CD4-positive, alpha-beta T cell (primary cell): ENCODE measurements around the gene MIA2. TPM values are rescaled to one million over a fixed set of nuclear protein-coding genes. Genes with fewer than 3 reads are reported as not detected.
"Not testable (repeated sequence)": the region's sequence is repeated elsewhere in the genome, so short reads cannot be mapped to it uniquely, and the experiment has no call there.

Experiments used
- ATAC-seq: fragments of 200-7000 bp; cut with Tn5 transposase; one replicate; pipeline ENCODE4 v1.10.0; 2022; ENCODE audit warnings: mild to moderate bottlenecking; ENCODE audit not compliant: poor library complexity
- CTCF ChIA-PET: fragments of 350-600 bp; sonication (Branson Sonifier 250); formaldehyde crosslinking; loops from one replicate; lab custom pipeline; 2021; ENCODE audit warnings: antibody characterized with exemption, inconsistent platforms; lab: Charles Lee
- POLR2A ChIA-PET: fragments of 350-600 bp; sonication (Branson Sonifier 250); formaldehyde crosslinking; loops from one replicate; lab custom pipeline; 2021; ENCODE audit warnings: antibody characterized with exemption, inconsistent platforms; lab: Charles Lee
- DNase-seq, 14 experiments: peaks; one replicate each; pipeline ENCODE4 v3.0.0-alpha.2; 2013 to 2020; ENCODE audit warnings: mixed read lengths in 2 of 14
- H3K27ac ChIP-seq, 2 donors: one replicate each; pipeline versions ENCODE4 v1.5.1 to v1.7.0; 2013; ENCODE audit warnings: low read length in 2 of 2, low read depth in 1 of 2, mild to moderate bottlenecking in 1 of 2
- H3K27me3 ChIP-seq, 2 experiments: 1 replicate in 1 of 2; 2 replicates in 1 of 2; pipeline versions ENCODE4 v1.6.1 to v1.7.0; 2013; ENCODE audit warnings: low read length in 2 of 2, control low read depth in 1 of 2, mild to moderate bottlenecking in 1 of 2, moderate library complexity in 1 of 2; ENCODE audit not compliant: insufficient read depth in 2 of 2, control insufficient read depth in 1 of 2
- H3K36me3 ChIP-seq: one replicate; pipeline ENCODE4 v1.6.1; 2013; ENCODE audit warnings: low read length, control low read depth; ENCODE audit not compliant: insufficient read depth
- H3K4me1 ChIP-seq: one replicate; pipeline ENCODE4 v1.6.1; 2013; ENCODE audit warnings: low read length, control low read depth; ENCODE audit not compliant: insufficient read depth
- H3K4me3 ChIP-seq: one replicate; pipeline ENCODE4 v1.5.1; 2013; ENCODE audit warnings: mild to moderate bottlenecking, low read length, moderate library complexity
- H3K9me3 ChIP-seq, 2 experiments: 1 replicate in 1 of 2; 2 replicates in 1 of 2; pipeline versions ENCODE4 v1.6.1 to v1.7.0; 2013; ENCODE audit warnings: low read length in 2 of 2, mild to moderate bottlenecking in 2 of 2, control low read depth in 1 of 2, moderate library complexity in 1 of 2; ENCODE audit not compliant: control insufficient read depth in 1 of 2, insufficient read depth in 1 of 2
- H3K27ac Mint-ChIP-seq: one replicate; pipeline ENCODE4 v1.8.0; 2020; ENCODE audit warnings: mixed read lengths
- H3K27me3 Mint-ChIP-seq: one replicate; pipeline ENCODE4 v1.8.0; 2021; ENCODE audit warnings: mixed read lengths
- H3K36me3 Mint-ChIP-seq: one replicate; pipeline ENCODE4 v1.8.0; 2021; ENCODE audit warnings: low read depth, mixed read lengths
- H3K4me1 Mint-ChIP-seq: one replicate; pipeline ENCODE4 v1.8.0; 2021; ENCODE audit warnings: low read depth, mixed read lengths
- H3K4me3 Mint-ChIP-seq: one replicate; pipeline ENCODE4 v1.8.0; 2020; ENCODE audit warnings: mild to moderate bottlenecking, mixed read lengths
- H3K9me3 Mint-ChIP-seq: one replicate; pipeline ENCODE4 v1.8.0; 2020; ENCODE audit warnings: mixed read lengths
- CTCF ChIP-seq: fragments of 200-600 bp; IDR thresholded peaks from one replicate; pipeline ENCODE4 v1.8.0; 2022; ENCODE audit warnings: antibody characterized with exemption, mild to moderate bottlenecking
- intact Hi-C, 2 experiments: fragments of 100-400 bp; cut with DNase I in 1 of 2; cut with micrococcal nuclease in 1 of 2; formaldehyde crosslinking; loops; one replicate each; pipeline versions ENCODE4 v1.15.1 to v1.9.0; 2023 to 2025; cut with DNase I, micrococcal nuclease
- total RNA-seq, 174 experiments: library from RNA in 2 of 174; stranded (reverse) in 2 of 174; gene quantifications; one replicate each; pipeline ENCODE4 v1.2.3 and lab custom pipeline; 2021 to 2026

Gene MIA2
- total RNA-seq, 2 experiments from 2014 or later: 21.1 to 24.1 TPM

DNA sequence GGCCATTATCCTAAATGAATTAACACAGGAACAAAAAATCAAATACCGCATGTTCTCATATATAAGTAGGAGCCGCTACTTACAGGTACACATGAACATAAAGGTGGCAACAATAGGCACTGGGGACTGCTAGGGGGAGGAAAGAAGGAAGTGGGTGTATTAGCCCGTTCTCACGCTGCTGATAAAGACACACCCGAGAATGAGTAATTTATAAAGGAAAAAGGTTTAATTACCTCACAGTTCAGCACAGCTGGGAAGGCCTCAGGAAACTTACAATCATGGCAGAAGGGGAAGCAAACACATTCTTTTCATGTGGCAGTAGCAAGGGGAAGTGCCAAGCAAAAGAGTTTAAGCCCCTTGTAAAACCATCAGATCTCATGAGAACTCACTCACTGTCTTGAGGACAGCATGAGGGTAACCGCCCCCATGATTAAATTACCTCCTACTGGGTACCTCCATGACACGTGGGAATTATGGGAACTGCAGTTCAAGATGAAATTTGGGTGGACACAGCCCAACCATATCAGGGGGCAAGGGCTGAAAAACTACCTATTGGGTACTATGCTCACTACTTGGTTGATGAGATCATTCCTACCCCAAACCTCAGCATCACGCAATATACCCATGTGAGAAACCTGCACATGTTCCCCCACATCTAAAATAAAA is 16.4 kb upstream of the MIA2 start:
- ChIA-PET POLR2A (no interaction called here), CTCF (no interaction called here)
- no peak for DNase-seq
- Mint-ChIP-seq H3K36me3 (no peaks in the 10 kb centered on the region), H3K4me3 (no peak overlapping the region), H3K4me1 (no peaks in the 10 kb centered on the region), H3K9me3 (no peaks in the 10 kb centered on the region), H3K27me3 (no peaks in the 10 kb centered on the region), H3K27ac (no peak overlapping the region)
- Histone ChIP-seq H3K4me3 (no peak overlapping the region), H3K4me1 (no peaks in the 10 kb centered on the region), H3K27me3 (no peaks in the 10 kb centered on the region), H3K9me3 (no peaks in the 10 kb centered on the region), H3K36me3 (no peaks in the 10 kb centered on the region), H3K27ac (no peak overlapping the region)
- ATAC-seq: no peak
- intact Hi-C loops: no loop called here
- no peak for TF ChIP-seq CTCF

- no peak overlapping the region for H3K27ac ChIP-seq
- no peaks in the 10 kb centered on the region for H3K36me3 Mint-ChIP-seq
- CTCF ChIA-PET: no interaction called here
- no peaks in the 10 kb centered on the region for H3K9me3 Mint-ChIP-seq
- no peaks in the 10 kb centered on the region for H3K9me3 ChIP-seq
- H3K4me1 Mint-ChIP-seq: no peaks in the 10 kb centered on the region
- H3K4me3 Mint-ChIP-seq: no peak overlapping the region
- no peaks in the 10 kb centered on the region for H3K36me3 ChIP-seq
- DNase-seq (no peak), ATAC-seq (no peak)
- H3K4me1 ChIP-seq: no peaks in the 10 kb centered on the region
- H3K4me3 ChIP-seq: no peak overlapping the region
- intact Hi-C loops: no loop called here
- POLR2A ChIA-PET: no interaction called here
- TF ChIP-seq CTCF: no peak
- H3K27me3 Mint-ChIP-seq: no peaks in the 10 kb centered on the region
- H3K27me3 ChIP-seq: no peaks in the 10 kb centered on the region
- H3K27ac Mint-ChIP-seq: no peak overlapping the region
These were observed 15.4 kb upstream of the MIA2 start for GRCh38 chr14:39218171-39218769.

GRCh38 chr14:39219075-39219499 is 14.6 kb upstream of the MIA2 start:
- H3K36me3 Mint-ChIP-seq: no peaks in the 10 kb centered on the region
- H3K4me1 Mint-ChIP-seq: no peaks in the 10 kb centered on the region
- no peak overlapping the region for H3K27ac ChIP-seq
- H3K9me3 Mint-ChIP-seq: no peaks in the 10 kb centered on the region
- no peaks in the 10 kb centered on the region for H3K9me3 ChIP-seq
- no peaks in the 10 kb centered on the region for H3K4me1 ChIP-seq
- ChIA-PET POLR2A (no interaction called here), CTCF (no interaction called here)
- no peaks in the 10 kb centered on the region for H3K36me3 ChIP-seq
- no peak for DNase-seq
- intact Hi-C loops: no loop called here
- TF ChIP-seq CTCF: no peak
- no peak overlapping the region for H3K4me3 Mint-ChIP-seq
- no peak overlapping the region for H3K27ac Mint-ChIP-seq
- no peak overlapping the region for H3K4me3 ChIP-seq
- no peaks in the 10 kb centered on the region for H3K27me3 Mint-ChIP-seq
- no peak for ATAC-seq
- no peaks in the 10 kb centered on the region for H3K27me3 ChIP-seq

DNA sequence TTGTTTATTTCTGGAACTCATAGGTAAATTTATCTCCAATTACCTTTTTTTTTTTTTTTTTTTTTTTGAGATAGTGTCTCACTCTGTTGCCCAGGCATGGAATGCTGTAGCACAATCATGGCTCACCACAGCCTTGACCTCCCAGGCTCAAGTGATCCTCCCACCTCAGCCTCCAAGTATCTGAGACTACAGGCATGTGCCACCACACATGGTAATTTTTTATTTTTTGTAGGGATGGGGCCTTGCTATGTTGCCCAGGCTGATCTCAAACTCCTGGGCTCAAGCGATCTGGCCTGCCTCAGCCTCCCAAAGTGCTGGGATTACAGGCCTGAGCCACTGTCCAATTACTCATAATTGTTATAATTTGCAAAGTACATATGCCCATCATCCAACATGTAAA is 13.2 kb upstream of the MIA2 start:
- intact Hi-C loops, ATAC-seq, H3K9me3 Mint-ChIP-seq, POLR2A ChIA-PET, H3K27me3 Mint-ChIP-seq, H3K27ac ChIP-seq, H3K4me3 ChIP-seq, H3K27ac Mint-ChIP-seq, H3K4me1 Mint-ChIP-seq, H3K36me3 Mint-ChIP-seq, H3K27me3 ChIP-seq, DNase-seq, H3K36me3 ChIP-seq, CTCF ChIA-PET, H3K4me1 ChIP-seq, H3K4me3 Mint-ChIP-seq, H3K9me3 ChIP-seq: not testable (repeated sequence)
